ENCODE results near the gene SHC2.

Gene SHC2

DNA sequence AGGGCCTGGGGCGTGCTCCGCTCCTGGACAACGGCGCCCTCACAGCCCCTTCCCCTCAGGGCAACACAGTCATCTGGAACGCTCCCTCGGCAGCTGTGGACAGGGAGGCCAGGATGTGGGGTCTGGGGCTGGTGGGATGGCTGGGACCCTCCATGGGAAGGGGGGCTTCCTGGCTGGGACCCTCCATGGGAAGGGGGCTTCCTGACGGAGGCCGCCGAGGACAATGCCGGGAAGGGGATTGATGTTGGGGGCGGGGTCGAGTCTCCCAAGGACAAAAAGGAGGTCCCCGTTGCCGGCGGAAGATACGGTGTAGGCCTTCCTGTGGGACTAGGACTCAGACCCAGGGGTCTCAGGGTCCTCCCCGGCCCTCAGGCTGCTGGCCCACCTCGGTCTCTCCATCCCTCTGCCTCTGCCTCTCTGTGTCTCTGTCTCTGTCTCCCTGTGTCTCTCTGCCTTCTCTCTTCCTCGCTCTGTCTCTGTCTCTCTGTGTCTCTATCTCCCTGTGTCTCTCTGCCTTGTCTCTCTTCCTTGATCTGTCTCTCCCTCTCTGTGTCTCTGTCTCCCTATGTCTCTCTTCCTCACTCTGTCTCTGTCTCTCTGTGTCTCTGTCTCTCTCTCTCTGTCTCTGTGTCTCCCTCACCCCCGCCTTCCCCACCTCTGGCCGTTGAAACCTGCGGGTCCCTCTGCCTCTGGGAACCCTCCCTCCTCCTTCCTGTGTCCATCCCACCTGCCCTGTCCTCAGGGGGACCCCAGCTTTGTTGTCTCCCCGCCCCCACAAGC, 32.7 kb upstream of the SHC2 start:
- Histone ChIP-seq H3K27me3 (ENCODE audit: insufficient read depth, low read length, poor library complexity, severe bottlenecking) (no peaks in the 10 kb centered on the region), H3K4me2 (ENCODE audit: low read depth, low read length, poor library complexity, severe bottlenecking) (no peak overlapping the region)

DNA sequence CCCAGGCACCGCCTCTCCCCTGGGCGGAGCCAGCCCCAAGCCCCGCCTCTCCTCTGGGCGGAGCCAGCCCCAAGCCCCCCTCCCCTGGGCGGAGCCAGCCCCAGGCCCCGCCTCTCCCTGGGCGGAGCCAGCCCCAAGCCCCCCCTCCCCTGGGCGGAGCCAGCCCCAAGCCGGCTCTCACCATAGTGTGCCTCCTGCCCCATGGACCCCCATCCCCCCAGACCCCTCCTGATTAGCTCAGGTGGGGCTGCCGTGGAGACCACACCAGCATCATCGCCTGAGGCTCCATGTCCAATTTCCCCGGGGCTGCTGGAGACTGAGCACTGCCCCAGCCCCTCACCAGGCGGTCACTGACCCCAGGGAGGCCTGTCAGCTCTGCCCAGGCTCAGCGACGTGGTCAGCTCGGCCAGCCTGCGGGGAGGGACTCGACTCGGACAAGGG, 31.3 kb upstream of the SHC2 start:
- H3K4me1 ChIP-seq (ENCODE audit: insufficient read depth, low read length, poor library complexity, severe bottlenecking): no peaks in the 10 kb centered on the region
- H3K36me3 ChIP-seq (ENCODE audit: insufficient read depth, low read length): no peaks in the 10 kb centered on the region
- peaks cover 5% of the 10 kb centered on the region; the same call in 1 of the 2 replicates for H3F3A ChIP-seq (ENCODE audit: low read depth)
- H3K79me2 ChIP-seq (ENCODE audit: insufficient read depth, low read length): peaks cover 8% of the 10 kb centered on the region; the same call in 1 of the 2 replicates
- H4K20me1 ChIP-seq (ENCODE audit: insufficient read depth, low read length, poor library complexity, severe bottlenecking): no peaks in the 10 kb centered on the region
- TF ChIP-seq, protein P1, sequence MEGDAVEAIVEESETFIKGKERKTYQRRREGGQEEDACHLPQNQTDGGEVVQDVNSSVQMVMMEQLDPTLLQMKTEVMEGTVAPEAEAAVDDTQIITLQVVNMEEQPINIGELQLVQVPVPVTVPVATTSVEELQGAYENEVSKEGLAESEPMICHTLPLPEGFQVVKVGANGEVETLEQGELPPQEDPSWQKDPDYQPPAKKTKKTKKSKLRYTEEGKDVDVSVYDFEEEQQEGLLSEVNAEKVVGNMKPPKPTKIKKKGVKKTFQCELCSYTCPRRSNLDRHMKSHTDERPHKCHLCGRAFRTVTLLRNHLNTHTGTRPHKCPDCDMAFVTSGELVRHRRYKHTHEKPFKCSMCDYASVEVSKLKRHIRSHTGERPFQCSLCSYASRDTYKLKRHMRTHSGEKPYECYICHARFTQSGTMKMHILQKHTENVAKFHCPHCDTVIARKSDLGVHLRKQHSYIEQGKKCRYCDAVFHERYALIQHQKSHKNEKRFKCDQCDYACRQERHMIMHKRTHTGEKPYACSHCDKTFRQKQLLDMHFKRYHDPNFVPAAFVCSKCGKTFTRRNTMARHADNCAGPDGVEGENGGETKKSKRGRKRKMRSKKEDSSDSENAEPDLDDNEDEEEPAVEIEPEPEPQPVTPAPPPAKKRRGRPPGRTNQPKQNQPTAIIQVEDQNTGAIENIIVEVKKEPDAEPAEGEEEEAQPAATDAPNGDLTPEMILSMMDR (conservative IDR thresholded peaks at IDR 0.05; ENCODE audit: low read length): no peak
- TF ChIP-seq EZH2phosphoT487 (IDR thresholded peaks at IDR 0.05; ENCODE audit: borderline replicate concordance): no peak
- H3K27me3 ChIP-seq (ENCODE audit: insufficient read depth, low read length, poor library complexity, severe bottlenecking): no peaks in the 10 kb centered on the region
- H2AFZ ChIP-seq (ENCODE audit: low read length): no peak overlapping the region
- H3K4me2 ChIP-seq (ENCODE audit: low read depth, low read length, poor library complexity, severe bottlenecking): no peak overlapping the region
- no peak overlapping the region for H3K9ac ChIP-seq (ENCODE audit: low read depth, low read length, poor library complexity, severe bottlenecking)
- no peaks in the 10 kb centered on the region for H3K9me2 ChIP-seq (replicated peaks; ENCODE audit: low read depth, low read length)
- H3K9me3 ChIP-seq (ENCODE audit: insufficient read depth, low read depth, low read length): no peaks in the 10 kb centered on the region
- no peak overlapping the region for H3K4me3 ChIP-seq (ENCODE audit: low read length, poor library complexity, severe bottlenecking)

More for the DNA sequence above, 32.7 kb upstream of the SHC2 start:
- H3F3A ChIP-seq (ENCODE audit: low read depth): peaks cover 5% of the 10 kb centered on the region; the same call in 1 of the 2 replicates
- H3K9me3 ChIP-seq (ENCODE audit: insufficient read depth, low read depth, low read length): no peaks in the 10 kb centered on the region
- H4K20me1 ChIP-seq (ENCODE audit: insufficient read depth, low read length, poor library complexity, severe bottlenecking): no peaks in the 10 kb centered on the region
- H3K4me1 ChIP-seq (ENCODE audit: insufficient read depth, low read length, poor library complexity, severe bottlenecking): no peaks in the 10 kb centered on the region
- no peak for TF ChIP-seq EZH2phosphoT487 (IDR thresholded peaks at IDR 0.05; ENCODE audit: borderline replicate concordance)
- TF ChIP-seq, protein P1 (conservative IDR thresholded peaks at IDR 0.05; ENCODE audit: low read length): no peak
- peaks cover 8% of the 10 kb centered on the region; the same call in 1 of the 2 replicates for H3K79me2 ChIP-seq (ENCODE audit: insufficient read depth, low read length)
- H3K4me3 ChIP-seq (ENCODE audit: low read length, poor library complexity, severe bottlenecking): no peak overlapping the region
- no peak overlapping the region for H3K9ac ChIP-seq (ENCODE audit: low read depth, low read length, poor library complexity, severe bottlenecking)
- no peaks in the 10 kb centered on the region for H3K9me2 ChIP-seq (replicated peaks; ENCODE audit: low read depth, low read length)
- H3K36me3 ChIP-seq (ENCODE audit: insufficient read depth, low read length): no peaks in the 10 kb centered on the region
- H2AFZ ChIP-seq (ENCODE audit: low read length): no peak overlapping the region

DNA sequence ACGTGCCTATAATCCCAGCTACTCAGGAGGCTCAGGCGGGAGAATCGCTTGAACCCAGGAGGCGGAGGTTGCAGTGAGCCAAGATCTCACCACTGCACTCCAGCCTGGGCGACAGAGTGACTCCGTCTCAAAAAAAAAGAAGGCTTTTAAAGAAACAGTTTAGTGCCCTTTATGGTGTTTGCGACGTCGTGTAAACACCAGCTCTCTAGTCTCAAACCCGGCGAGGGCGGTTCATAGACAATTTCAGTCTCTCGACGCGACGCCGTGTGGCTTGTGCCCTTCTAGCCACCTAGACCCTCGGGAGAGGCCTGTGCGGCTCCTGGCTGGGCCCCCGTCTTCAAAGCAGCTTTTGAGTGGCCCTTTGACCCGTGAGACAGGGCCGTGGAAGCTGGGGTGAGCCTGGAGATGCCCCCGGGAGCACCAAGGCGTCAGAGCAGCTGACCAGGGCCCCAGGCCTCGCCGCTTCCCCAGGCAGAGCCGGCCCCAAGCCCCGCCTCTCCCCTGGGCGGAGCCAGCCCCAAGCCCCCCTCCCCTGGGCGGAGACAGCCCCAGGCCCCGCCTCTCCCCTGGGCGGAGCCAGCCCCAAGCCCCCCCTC, 30.4 kb upstream of the SHC2 start:
- no peak overlapping the region for H3K4me2 ChIP-seq (ENCODE audit: low read depth, low read length, poor library complexity, severe bottlenecking)
- H3F3A ChIP-seq (ENCODE audit: low read depth): peaks cover 5% of the 10 kb centered on the region; the same call in 1 of the 2 replicates
- H2AFZ ChIP-seq (ENCODE audit: low read length): no peak overlapping the region
- no peaks in the 10 kb centered on the region for H3K9me2 ChIP-seq (replicated peaks; ENCODE audit: low read depth, low read length)
- no peaks in the 10 kb centered on the region for H3K36me3 ChIP-seq (ENCODE audit: insufficient read depth, low read length)
- H3K27me3 ChIP-seq (ENCODE audit: insufficient read depth, low read length, poor library complexity, severe bottlenecking): no peaks in the 10 kb centered on the region
- no peak overlapping the region for H3K9ac ChIP-seq (ENCODE audit: low read depth, low read length, poor library complexity, severe bottlenecking)
- H3K79me2 ChIP-seq (ENCODE audit: insufficient read depth, low read length): peaks cover 8% of the 10 kb centered on the region; the same call in 1 of the 2 replicates
- no peaks in the 10 kb centered on the region for H3K9me3 ChIP-seq (ENCODE audit: insufficient read depth, low read depth, low read length)
- no peaks in the 10 kb centered on the region for H3K4me1 ChIP-seq (ENCODE audit: insufficient read depth, low read length, poor library complexity, severe bottlenecking)
- TF ChIP-seq, protein P1 (conservative IDR thresholded peaks at IDR 0.05; ENCODE audit: low read length): no peak
- no peak for TF ChIP-seq EZH2phosphoT487 (IDR thresholded peaks at IDR 0.05; ENCODE audit: borderline replicate concordance)
- H4K20me1 ChIP-seq (ENCODE audit: insufficient read depth, low read length, poor library complexity, severe bottlenecking): no peaks in the 10 kb centered on the region
- no peak overlapping the region for H3K4me3 ChIP-seq (ENCODE audit: low read length, poor library complexity, severe bottlenecking)

Data from Loucy (cell line).